ENCODE data around the gene ANKLE1.

GRCh38 chr19:17281391-17282304 lies at the start of gene ANKLE1:
- TF ChIP-seq TAF1 (IDR thresholded peaks at IDR 0.05; ENCODE audit: low read depth, low read length) (no peak), POLR2AphosphoS5 (IDR thresholded peaks at IDR 0.05; ENCODE audit: low read depth, low read length) (no peak), POLR2A (IDR thresholded peaks at IDR 0.05; ENCODE audit: low read depth, low read length) (no peak), SPI1 (IDR thresholded peaks at IDR 0.05; ENCODE audit: low read depth, low read length) (peak; percentile 52), PAX5 (IDR thresholded peaks at IDR 0.05; ENCODE audit: insufficient read depth, low read length, severe bottlenecking) (no peak), POU2F2 (IDR thresholded peaks at IDR 0.05; ENCODE audit: low read depth, low read length) (no peak)
